HG03378 (cell line): ENCODE measurements around the gene SERP1.
"Not testable (repeated sequence)": the region's sequence is repeated elsewhere in the genome, so short reads cannot be mapped to it uniquely, and the experiment has no call there.

ENCODE experiments used
- ATAC-seq: cut with Tn5 transposase; IDR thresholded peaks from one replicate; pipeline ENCODE4 v1.9.1; 2021; ENCODE audit warnings: mild to moderate bottlenecking, moderate library complexity; ENCODE audit not compliant: unreplicated experiment

Gene SERP1

GRCh38 chr3:150540297-150540696 is 6.0 kb downstream of the SERP1 start:
- no peak for ATAC-seq

DNA sequence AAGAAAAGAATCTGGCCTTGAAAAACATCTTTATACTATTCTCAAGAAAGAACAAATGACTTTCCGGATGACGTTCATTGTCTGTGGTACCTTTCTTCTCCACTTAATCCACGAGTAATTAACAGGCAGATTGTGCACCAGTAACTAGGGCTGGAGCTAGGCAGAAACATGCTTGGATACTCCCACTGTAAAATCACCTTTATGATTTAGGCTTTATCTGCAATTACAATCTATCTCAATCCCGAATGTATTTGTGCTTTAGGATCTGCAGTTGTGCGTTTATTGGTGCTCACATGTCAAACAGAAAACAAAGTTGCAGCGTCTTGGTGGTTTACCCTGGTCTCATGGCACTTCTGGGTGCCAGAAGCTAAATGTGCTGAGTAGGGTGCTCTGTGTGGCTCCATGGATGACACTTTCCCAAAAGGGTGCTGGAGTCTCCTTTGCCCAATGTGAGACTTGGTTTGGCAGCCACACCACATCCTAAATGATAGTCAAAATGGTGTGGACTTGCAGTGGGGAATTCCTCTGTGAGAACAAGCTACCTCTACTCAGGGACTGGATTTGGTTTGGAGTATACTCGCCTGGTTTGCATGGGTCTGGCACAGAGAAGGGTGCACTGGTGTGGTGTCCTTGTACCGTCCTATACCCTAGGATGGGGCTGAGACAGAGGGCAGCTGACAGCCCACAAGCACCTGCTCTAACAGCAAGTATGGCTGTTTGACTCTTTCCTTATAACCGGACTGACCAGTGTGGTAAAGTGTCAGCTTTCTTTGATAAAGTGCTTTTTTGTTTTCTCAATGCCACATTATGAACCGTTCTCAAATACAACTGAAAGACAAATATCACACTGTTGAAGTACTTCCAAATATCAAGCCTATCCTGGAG is 7.7 kb downstream of the SERP1 start:
- ATAC-seq, result no peak

DNA sequence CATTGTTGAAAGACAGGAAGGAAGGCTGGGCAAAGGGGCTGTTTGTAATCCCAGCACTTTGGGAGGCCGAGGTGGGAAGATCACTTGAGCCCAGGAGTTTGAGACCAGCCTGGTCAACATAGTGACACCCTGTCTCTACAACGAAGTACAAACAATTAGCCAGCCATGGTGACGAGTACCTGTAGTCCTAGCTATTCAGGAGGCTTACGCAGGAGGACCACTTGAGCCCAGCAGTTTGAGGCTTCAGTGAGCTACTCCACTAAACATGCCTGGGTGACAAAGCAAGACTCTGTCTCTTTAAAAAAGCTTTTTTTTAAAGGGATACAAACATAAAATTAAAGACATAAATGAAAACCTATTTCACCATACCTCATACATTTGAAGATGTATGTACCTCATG is 11.1 kb downstream of the SERP1 start:
- ATAC-seq, result no peak

DNA sequence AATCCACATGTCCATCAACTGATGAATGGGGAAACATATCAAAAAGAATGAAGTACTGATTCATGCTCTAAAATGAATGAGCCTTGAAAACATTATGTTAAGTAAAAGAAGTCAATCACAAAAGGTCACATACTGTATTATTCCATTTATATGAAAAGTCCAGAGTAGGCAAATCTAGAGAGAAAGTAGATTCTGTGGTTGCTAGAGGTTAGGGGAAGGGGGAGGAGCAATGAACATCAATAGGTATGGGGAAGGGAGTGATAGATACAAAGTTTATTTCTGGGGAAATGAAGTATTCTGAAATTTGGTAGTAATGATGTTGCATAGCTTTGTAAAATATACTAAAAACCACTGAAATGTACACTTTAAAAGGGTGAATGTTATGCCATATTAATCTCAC is 14.5 kb downstream of the SERP1 start:
- ATAC-seq, result no peak

- ATAC-seq, result no peak
Measured at GRCh38 chr3:150528354-150528797, 17.9 kb downstream of the SERP1 start.

- no peak for ATAC-seq
Measured at GRCh38 chr3:150527464-150528255, 18.6 kb downstream of the SERP1 start.

GRCh38 chr3:150523538-150523937 is 22.8 kb downstream of the SERP1 start:
- ATAC-seq, result no peak

DNA sequence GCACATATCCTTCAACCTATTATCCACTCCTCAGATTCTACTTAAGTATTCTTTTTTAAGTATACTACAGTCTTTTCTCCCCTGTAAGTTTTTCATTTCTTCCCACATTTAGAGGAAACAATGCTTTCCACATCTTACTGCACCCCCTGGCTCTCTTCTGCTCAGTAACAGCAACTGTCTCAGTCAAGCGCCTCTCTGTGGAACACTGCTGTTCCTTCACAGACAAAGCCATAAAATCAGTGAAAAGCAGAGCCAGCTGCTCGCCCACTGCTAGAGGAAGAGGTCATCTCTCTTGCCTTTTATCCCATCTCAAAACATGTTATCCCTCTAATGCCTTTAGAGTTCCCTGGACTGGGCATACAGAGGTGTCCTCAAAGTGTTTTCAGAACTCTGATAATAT is 24.8 kb downstream of the SERP1 start:
- no peak for ATAC-seq

GRCh38 chr3:150520408-150520807 is 25.9 kb downstream of the SERP1 start:
- no peak for ATAC-seq

DNA sequence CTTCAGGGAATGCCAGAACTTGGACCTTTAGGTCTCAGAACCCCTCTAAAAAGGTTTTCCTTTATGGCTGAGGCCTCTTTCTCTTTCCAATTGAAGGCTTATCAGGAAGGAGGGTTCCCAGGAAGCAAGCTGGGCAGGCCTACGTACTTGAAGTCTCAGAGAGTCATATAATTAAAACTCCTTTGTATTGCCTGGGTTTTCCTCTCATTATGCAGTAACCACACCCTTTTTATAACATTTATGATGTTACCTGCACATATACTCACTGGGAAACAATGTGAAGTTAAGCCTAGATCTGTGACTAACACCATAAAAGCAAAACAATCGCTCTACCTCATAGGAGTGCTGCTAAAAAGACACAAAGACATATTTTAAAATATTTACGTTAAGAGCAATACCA is 27.3 kb downstream of the SERP1 start:
- no peak for ATAC-seq

DNA sequence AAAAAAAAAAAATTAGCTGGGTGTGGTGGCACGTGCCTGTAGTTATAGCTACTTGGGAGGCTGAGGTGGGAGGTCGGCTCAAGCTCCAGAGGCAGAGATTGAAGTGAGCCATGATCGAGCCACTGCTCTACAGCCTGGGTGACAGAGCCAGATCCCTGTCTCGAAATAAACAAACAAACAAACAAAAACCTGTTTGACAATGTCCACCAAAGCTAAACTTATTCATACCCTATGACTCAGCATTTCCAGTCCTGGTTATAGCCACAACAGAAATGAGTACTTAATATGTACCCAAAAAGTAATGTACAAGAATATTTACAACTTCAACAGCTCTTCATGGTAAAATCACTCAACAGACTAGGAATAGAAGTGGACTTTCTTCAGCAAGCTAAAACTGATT is 31.1 kb downstream of the SERP1 start:
- ATAC-seq, result no peak

- ATAC-seq, result no peak
Measured at GRCh38 chr3:150511122-150511821, 35.0 kb downstream of the SERP1 start.

GRCh38 chr3:150509780-150510179 is 36.5 kb downstream of the SERP1 start:
- no peak for ATAC-seq

DNA sequence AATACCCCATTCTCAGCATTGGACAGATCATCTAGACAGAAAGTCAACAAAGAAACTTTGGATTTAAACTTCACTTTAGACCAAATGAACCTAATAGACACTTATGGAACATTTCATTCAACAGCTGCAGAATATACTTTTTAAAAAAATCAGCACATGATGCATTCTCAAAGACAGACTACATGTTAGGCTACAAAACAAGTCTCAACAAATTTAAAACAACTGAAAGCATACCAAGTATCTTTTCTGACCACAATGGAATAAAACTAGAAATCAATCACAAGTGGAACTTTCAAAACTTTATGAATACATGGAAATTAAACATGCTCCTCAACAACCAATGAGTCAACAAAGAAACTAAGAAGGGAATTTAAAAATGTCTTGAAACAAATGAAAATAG is 37.9 kb downstream of the SERP1 start:
- ATAC-seq, result no peak

- no peak for ATAC-seq
Measured at GRCh38 chr3:150504483-150504882, 41.8 kb downstream of the SERP1 start.

GRCh38 chr3:150503402-150504099 is 42.7 kb downstream of the SERP1 start:
- no peak for ATAC-seq

- not testable (repeated sequence) for ATAC-seq
Measured at GRCh38 chr3:150500960-150501359, 45.3 kb downstream of the SERP1 start.

- no peak for ATAC-seq
Measured at GRCh38 chr3:150497956-150498355, 48.3 kb downstream of the SERP1 start.

DNA sequence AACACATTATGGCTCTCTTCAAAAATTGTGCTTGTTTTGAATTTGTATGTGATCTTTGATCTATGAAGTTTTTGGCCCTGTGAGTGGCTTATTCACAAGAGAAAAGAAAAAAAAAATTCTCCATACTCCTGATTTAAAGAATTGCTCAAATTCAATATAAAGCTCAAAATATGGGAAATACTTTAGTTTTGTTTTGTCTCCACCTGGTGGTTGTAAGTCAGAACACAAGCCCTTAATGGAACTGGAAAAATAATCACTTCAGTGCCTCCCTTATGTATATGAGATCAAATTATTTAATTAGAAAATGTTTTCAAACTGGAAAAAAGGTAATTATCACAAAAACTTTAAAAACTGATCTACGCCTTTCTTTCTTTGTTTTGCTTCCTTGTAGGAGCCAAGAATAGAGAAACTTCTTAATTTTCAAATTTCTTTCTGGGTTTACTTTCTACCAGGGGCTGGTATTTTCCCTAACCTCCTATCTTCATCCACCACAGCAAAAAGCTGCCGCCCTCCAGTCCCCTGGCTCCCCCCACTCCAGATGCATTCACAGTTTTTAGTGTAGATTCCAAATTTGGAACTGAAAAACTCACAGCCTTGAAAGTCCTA is 50.6 kb downstream of the SERP1 start:
- ATAC-seq, result no peak

DNA sequence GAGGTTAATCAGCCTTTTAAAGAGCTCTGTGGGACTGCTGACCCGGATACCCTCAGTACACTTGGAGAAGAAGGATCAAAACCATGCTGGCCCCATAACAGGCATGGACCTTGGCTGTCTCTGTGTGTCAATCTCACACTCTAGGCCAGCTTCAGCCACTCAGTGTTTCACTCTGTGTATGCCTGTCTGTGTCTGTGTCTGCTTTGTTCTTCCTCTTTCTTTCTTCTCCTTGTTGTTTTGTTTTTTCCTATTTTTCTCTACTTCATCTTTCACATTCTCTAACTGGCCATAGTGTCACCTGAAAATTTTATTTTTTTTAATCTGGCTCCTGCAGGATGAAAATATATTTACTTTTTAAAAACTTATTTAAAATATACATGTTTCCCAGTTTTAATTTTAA is 51.1 kb downstream of the SERP1 start:
- ATAC-seq, result no peak
